AG04450 (cell line): ENCODE measurements around the gene CENPW. TPM values are rescaled to one million over a fixed set of nuclear protein-coding genes. Genes with fewer than 3 reads are reported as not detected.
A peak's percentile ranks its signal among the peaks of the same experiment; 100 is the strongest.

Experiments used
- CTCF ChIA-PET: fragments of 300-600, 350-600 bp; formaldehyde crosslinking; extraction: SDS; loops from one replicate; lab custom pipeline; 2022; ENCODE audit warnings: antibody characterized with exemption, inconsistent platforms; lab: Charles Lee
- POLR2A ChIA-PET: fragments of 350-600 bp; formaldehyde crosslinking; extraction: SDS; loops from one replicate; lab custom pipeline; 2021; ENCODE audit warnings: antibody characterized with exemption, inconsistent platforms; lab: Yijun Ruan, JAX
- DNase-seq: peaks from one replicate; pipeline ENCODE4 v3.0.0-alpha.2; 2011; ENCODE audit warnings: low read depth, low spot score
- H3K27ac ChIP-seq: one replicate; pipeline ENCODE4 v1.5.1; 2012; ENCODE audit warnings: low read depth, low read length, control low read depth
- H3K27me3 ChIP-seq: one replicate; pipeline ENCODE4 v1.6.0; 2012; ENCODE audit warnings: low read length; ENCODE audit not compliant: control insufficient read depth, insufficient read depth
- H3K4me3 ChIP-seq: 2 replicates; pipeline ENCODE4 v1.5.1; 2011; ENCODE audit warnings: mild to moderate bottlenecking, low read depth, low read length, control low read depth
- H3K9me3 ChIP-seq: 2 replicates; pipeline ENCODE4 v1.5.1; 2012; ENCODE audit warnings: low read length; ENCODE audit not compliant: control insufficient read depth, insufficient read depth
- polyA plus RNA-seq: library from polyadenylated mRNA; depleted of rRNA; stranded (reverse); fragments of >200 nt; gene quantifications from 2 replicates; pipeline ENCODE4 v1.2.3, GENCODE V29; 2011
- TF ChIP-seq, protein P1 (sequence below): IDR thresholded peaks from 2 replicates; pipeline ENCODE4 v1.5.1; 2011; ENCODE audit warnings: low read depth, low read length, control low read depth, inconsistent platforms

CENPW gene
- polyA plus RNA-seq, 1 experiment = 10.6 TPM

GRCh38 chr6:126307849-126308248 lies 32.1 kb upstream of the CENPW start:
- no peak overlapping the region for H3K27ac ChIP-seq
- peak; percentile 23 for DNase-seq
- POLR2A ChIA-PET = no interaction called here
- no peaks in the 10 kb centered on the region for H3K27me3 ChIP-seq
- H3K4me3 ChIP-seq = no peak overlapping the region
- CTCF ChIA-PET = no interaction called here
- H3K9me3 ChIP-seq = no peaks in the 10 kb centered on the region
- TF ChIP-seq, protein P1, sequence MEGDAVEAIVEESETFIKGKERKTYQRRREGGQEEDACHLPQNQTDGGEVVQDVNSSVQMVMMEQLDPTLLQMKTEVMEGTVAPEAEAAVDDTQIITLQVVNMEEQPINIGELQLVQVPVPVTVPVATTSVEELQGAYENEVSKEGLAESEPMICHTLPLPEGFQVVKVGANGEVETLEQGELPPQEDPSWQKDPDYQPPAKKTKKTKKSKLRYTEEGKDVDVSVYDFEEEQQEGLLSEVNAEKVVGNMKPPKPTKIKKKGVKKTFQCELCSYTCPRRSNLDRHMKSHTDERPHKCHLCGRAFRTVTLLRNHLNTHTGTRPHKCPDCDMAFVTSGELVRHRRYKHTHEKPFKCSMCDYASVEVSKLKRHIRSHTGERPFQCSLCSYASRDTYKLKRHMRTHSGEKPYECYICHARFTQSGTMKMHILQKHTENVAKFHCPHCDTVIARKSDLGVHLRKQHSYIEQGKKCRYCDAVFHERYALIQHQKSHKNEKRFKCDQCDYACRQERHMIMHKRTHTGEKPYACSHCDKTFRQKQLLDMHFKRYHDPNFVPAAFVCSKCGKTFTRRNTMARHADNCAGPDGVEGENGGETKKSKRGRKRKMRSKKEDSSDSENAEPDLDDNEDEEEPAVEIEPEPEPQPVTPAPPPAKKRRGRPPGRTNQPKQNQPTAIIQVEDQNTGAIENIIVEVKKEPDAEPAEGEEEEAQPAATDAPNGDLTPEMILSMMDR = no peak

DNA sequence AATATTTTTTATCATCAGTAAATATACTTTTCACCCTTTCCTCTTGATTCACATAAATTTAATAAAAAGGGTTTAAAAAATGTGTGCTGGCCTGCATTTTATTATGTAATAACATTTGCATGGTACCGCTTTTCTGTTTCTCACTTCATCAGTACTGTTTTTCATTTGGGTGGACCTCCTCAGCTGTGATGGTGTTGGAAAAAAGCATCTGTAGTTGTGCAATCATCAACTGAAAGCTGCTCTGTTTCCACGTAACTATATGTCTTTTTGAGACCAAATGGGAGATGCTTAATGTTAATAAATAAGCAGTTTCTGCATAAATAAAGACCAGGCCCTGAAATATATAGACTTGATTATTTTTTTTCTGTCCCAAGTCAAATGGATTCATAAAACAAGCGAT lies 31.6 kb upstream of the CENPW start:
- DNase-seq = no peak
- H3K4me3 ChIP-seq = no peak overlapping the region
- ChIA-PET POLR2A (no interaction called here), CTCF (no interaction called here)
- TF ChIP-seq, protein P1 = no peak
- no peaks in the 10 kb centered on the region for H3K27me3 ChIP-seq
- H3K9me3 ChIP-seq = no peaks in the 10 kb centered on the region
- no peak overlapping the region for H3K27ac ChIP-seq

GRCh38 chr6:126312013-126312665 lies 27.8 kb upstream of the CENPW start:
- no peaks in the 10 kb centered on the region for H3K9me3 ChIP-seq
- POLR2A ChIA-PET = no interaction called here
- H3K4me3 ChIP-seq = no peak overlapping the region
- H3K27ac ChIP-seq = no peak overlapping the region
- CTCF ChIA-PET = interaction anchor here (0.6 to 1.1 kb wide), 5 partner anchors 29 to 954 kb away, joined by 3 read pairs; partner anchors contain the start of gene RNF146
- DNase-seq = no peak
- TF ChIP-seq, protein P1 = peak; percentile 38
- H3K27me3 ChIP-seq = no peaks in the 10 kb centered on the region

DNA sequence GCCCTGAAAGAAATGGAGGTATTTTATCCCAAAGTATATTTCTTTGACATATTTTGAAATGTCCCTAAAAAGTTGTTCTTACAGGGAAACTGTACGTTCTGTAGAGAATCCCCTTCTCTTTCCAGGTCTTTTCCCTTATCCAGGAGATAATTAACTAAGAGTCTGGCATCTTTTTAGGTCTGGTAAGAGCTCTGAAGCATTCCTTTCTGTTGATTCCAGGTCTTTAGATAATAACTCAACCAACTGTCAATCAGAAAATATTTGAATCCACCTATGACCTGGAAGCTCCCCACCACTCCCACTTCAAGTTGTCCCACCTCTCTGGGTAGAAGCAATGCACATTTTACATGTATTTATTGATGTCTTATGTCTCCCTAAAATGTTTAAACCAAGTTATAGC lies 26.0 kb upstream of the CENPW start:
- Histone ChIP-seq H3K27ac (no peak overlapping the region), H3K9me3 (no peaks in the 10 kb centered on the region), H3K4me3 (no peak overlapping the region), H3K27me3 (no peaks in the 10 kb centered on the region)
- ChIA-PET POLR2A (no interaction called here), CTCF (no interaction called here)
- TF ChIP-seq, protein P1 = no peak
- DNase-seq = no peak

GRCh38 chr6:126318797-126319196 lies 21.1 kb upstream of the CENPW start:
- H3K27ac ChIP-seq = no peak overlapping the region
- H3K27me3 ChIP-seq = no peaks in the 10 kb centered on the region
- H3K4me3 ChIP-seq = no peak overlapping the region
- TF ChIP-seq, protein P1 = no peak
- no peaks in the 10 kb centered on the region for H3K9me3 ChIP-seq
- ChIA-PET POLR2A (no interaction called here), CTCF (no interaction called here)
- DNase-seq = no peak
